H9 (cell line): Measurements from ENCODE around the gene CPM. TPM values are rescaled to one million over a fixed set of nuclear protein-coding genes. Genes with fewer than 3 reads are reported as not detected.

Experiments used
- DNase-seq: peaks from one replicate; pipeline ENCODE4 v3.0.0-alpha.2; 2017
- H2AFZ ChIP-seq: one replicate; pipeline ENCODE4 v1.6.1; 2013; ENCODE audit warnings: mild to moderate bottlenecking, low read length, control low read depth, moderate library complexity
- H2AK5ac ChIP-seq: 2 replicates; pipeline ENCODE4 v1.6.1; 2013; ENCODE audit warnings: low read length, control low read depth, mixed read lengths; ENCODE audit not compliant: insufficient read length
- H2BK120ac ChIP-seq: one replicate; pipeline ENCODE4 v1.6.1; 2013; ENCODE audit warnings: low read depth, mild to moderate bottlenecking, low read length, control low read depth, inconsistent platforms; ENCODE audit not compliant: poor library complexity, severe bottlenecking
- H2BK12ac ChIP-seq: 2 replicates; pipeline ENCODE4 v1.6.1; 2013; ENCODE audit warnings: low read length, control low read depth, mixed read lengths, low read depth; ENCODE audit not compliant: insufficient read length
- H2BK15ac ChIP-seq: 2 replicates; pipeline ENCODE4 v1.6.1; 2013; ENCODE audit warnings: low read depth, low read length, control low read depth
- H2BK20ac ChIP-seq: one replicate; pipeline ENCODE4 v1.6.1; 2013; ENCODE audit warnings: low read depth, mild to moderate bottlenecking, low read length, control low read depth, inconsistent platforms; ENCODE audit not compliant: poor library complexity, severe bottlenecking
- H2BK5ac ChIP-seq: 2 replicates; pipeline ENCODE4 v1.6.1; 2013; ENCODE audit warnings: low read length, control low read depth, mixed read lengths; ENCODE audit not compliant: insufficient read length
- H3K14ac ChIP-seq: 2 replicates; pipeline ENCODE4 v1.6.1; 2013; ENCODE audit warnings: low read length, control low read depth; ENCODE audit not compliant: insufficient read depth
- H3K18ac ChIP-seq: 2 replicates; pipeline ENCODE4 v1.6.1; 2013; ENCODE audit warnings: low read depth, mild to moderate bottlenecking, mixed read lengths, low read length, control low read depth; ENCODE audit not compliant: insufficient read length
- H3K23ac ChIP-seq: 2 replicates; pipeline ENCODE4 v1.6.1; 2013; ENCODE audit warnings: low read length, control low read depth, mixed read lengths, low read depth; ENCODE audit not compliant: insufficient read length
- H3K23me2 ChIP-seq: 2 replicates; pipeline ENCODE4 v1.6.1; 2013; ENCODE audit warnings: low read depth, mild to moderate bottlenecking, mixed read lengths, low read length, control low read depth; ENCODE audit not compliant: insufficient read length, poor library complexity, severe bottlenecking
- H3K27ac ChIP-seq: 2 replicates; pipeline ENCODE4 v1.5.1; 2013; ENCODE audit warnings: low read length, control low read depth, mixed read lengths, low read depth; ENCODE audit not compliant: insufficient read length
- H3K27me3 ChIP-seq: 2 replicates; pipeline ENCODE4 v1.6.1; 2013; ENCODE audit warnings: low read length, control low read depth, inconsistent platforms; ENCODE audit not compliant: insufficient read depth
- H3K4ac ChIP-seq: 2 replicates; pipeline ENCODE4 v1.6.1; 2013; ENCODE audit warnings: low read depth, mild to moderate bottlenecking, control low read depth, inconsistent platforms, low read length, moderate library complexity
- H3K4me1 ChIP-seq: 2 replicates; pipeline ENCODE4 v1.6.1; 2013; ENCODE audit warnings: low read length, control low read depth, inconsistent platforms; ENCODE audit not compliant: insufficient read depth
- H3K4me2 ChIP-seq: 2 replicates; pipeline ENCODE4 v1.6.1; 2013; ENCODE audit warnings: low read length, control low read depth, mixed read lengths; ENCODE audit not compliant: insufficient read length, insufficient read depth
- H3K56ac ChIP-seq: 2 replicates; pipeline ENCODE4 v1.6.1; 2013; ENCODE audit warnings: low read depth, mild to moderate bottlenecking, mixed read lengths, low read length, control low read depth; ENCODE audit not compliant: insufficient read length
- H3K79me1 ChIP-seq: 2 replicates; pipeline ENCODE4 v1.6.1; 2013; ENCODE audit warnings: low read depth, mild to moderate bottlenecking, moderate library complexity, low read length, control low read depth, inconsistent platforms; ENCODE audit not compliant: insufficient read depth, poor library complexity, severe bottlenecking
- H3K79me2 ChIP-seq: 2 replicates; pipeline ENCODE4 v1.6.1; 2013; ENCODE audit warnings: low read length, control low read depth, inconsistent platforms; ENCODE audit not compliant: insufficient read depth
- H3K9ac ChIP-seq: 2 replicates; pipeline ENCODE4 v1.6.1; 2013; ENCODE audit warnings: low read length, control low read depth, mixed read lengths; ENCODE audit not compliant: insufficient read length; ENCODE audit errors: extremely low read depth
- H3K9me3 ChIP-seq: one replicate; pipeline ENCODE4 v1.6.1; 2013; ENCODE audit warnings: low read depth, low read length, inconsistent platforms; ENCODE audit not compliant: control insufficient read depth
- H3T11ph ChIP-seq: one replicate; pipeline ENCODE4 v1.6.1; 2013; ENCODE audit warnings: mild to moderate bottlenecking, low read length, control low read depth, inconsistent platforms
- H4K20me1 ChIP-seq: one replicate; pipeline ENCODE4 v1.6.1; 2013; ENCODE audit not compliant: control insufficient read depth, insufficient read length, insufficient read depth
- H4K5ac ChIP-seq: 2 replicates; pipeline ENCODE4 v1.6.1; 2013; ENCODE audit warnings: low read depth, mild to moderate bottlenecking, mixed read lengths, low read length, control low read depth; ENCODE audit not compliant: insufficient read length
- H4K8ac ChIP-seq: replicated peaks from 2 replicates; pipeline ENCODE4 v1.6.1; 2013; ENCODE audit warnings: low read length, control low read depth, mixed read lengths, low read depth; ENCODE audit not compliant: insufficient read length
- H4K91ac ChIP-seq: 2 replicates; pipeline ENCODE4 v1.6.1; 2013; ENCODE audit warnings: low read depth, mild to moderate bottlenecking, moderate library complexity, mixed read lengths, low read length, control low read depth; ENCODE audit not compliant: insufficient read length
- H3K27ac Mint-ChIP-seq, 3 experiments: 2 replicates in 2 of 3; 3 replicates in 1 of 3; pipeline ENCODE4 v1.8.0; 2020 to 2021; ENCODE audit warnings: mixed read lengths in 3 of 3, mild to moderate bottlenecking in 1 of 3, moderate library complexity in 1 of 3
- H3K27me3 Mint-ChIP-seq: 2 replicates; pipeline ENCODE4 v1.8.0; 2021; ENCODE audit warnings: low read depth, mild to moderate bottlenecking, moderate library complexity, mixed read lengths
- H3K36me3 Mint-ChIP-seq, 3 experiments: 2 replicates in 2 of 3; 3 replicates in 1 of 3; pipeline ENCODE4 v1.8.0; 2020 to 2021; ENCODE audit warnings: low read depth in 3 of 3, mixed read lengths in 3 of 3; ENCODE audit not compliant: insufficient read depth in 1 of 3
- H3K4me1 Mint-ChIP-seq, 2 experiments: 2 replicates each; pipeline ENCODE4 v1.8.0; 2020; ENCODE audit warnings: mixed read lengths in 2 of 2
- H3K4me3 Mint-ChIP-seq, 2 experiments: 2 replicates in 1 of 2; 3 replicates in 1 of 2; pipeline ENCODE4 v1.8.0; 2020 to 2021; ENCODE audit warnings: mild to moderate bottlenecking in 2 of 2, mixed read lengths in 2 of 2, moderate library complexity in 1 of 2
- H3K9me3 Mint-ChIP-seq, 2 experiments: 2 replicates in 1 of 2; 3 replicates in 1 of 2; pipeline ENCODE4 v1.8.0; 2020; ENCODE audit warnings: mild to moderate bottlenecking in 2 of 2, mixed read lengths in 2 of 2, moderate library complexity in 1 of 2
- WGBS: extraction: QIAGEN DNeasy Blood & Tissue Kit; methylation state at CpG from one replicate; pipeline ENCODE4 v1.1.7; 2013; ENCODE audit warnings: missing lambda C conversion rate, low lambda C conversion rate, mixed read lengths; ENCODE audit not compliant: insufficient read length; ENCODE audit errors: extremely low coverage; 5-methylcytosine and 5-hydroxymethylcytosine counted together
- total RNA-seq: library from RNA; stranded (reverse); gene quantifications from 2 replicates; pipeline ENCODE4 v1.2.1, GENCODE V29; 2021
- TF ChIP-seq, protein P1 (sequence below): fragments of 200-600 bp; sonication (generic); conservative IDR thresholded peaks from 3 replicates; pipeline ENCODE4 v1.8.0; 2021; ENCODE audit warnings: antibody characterized with exemption, mild to moderate bottlenecking

Gene CPM
- total RNA-seq, 1 experiment from 2014 or later, result 1.2 TPM

DNA sequence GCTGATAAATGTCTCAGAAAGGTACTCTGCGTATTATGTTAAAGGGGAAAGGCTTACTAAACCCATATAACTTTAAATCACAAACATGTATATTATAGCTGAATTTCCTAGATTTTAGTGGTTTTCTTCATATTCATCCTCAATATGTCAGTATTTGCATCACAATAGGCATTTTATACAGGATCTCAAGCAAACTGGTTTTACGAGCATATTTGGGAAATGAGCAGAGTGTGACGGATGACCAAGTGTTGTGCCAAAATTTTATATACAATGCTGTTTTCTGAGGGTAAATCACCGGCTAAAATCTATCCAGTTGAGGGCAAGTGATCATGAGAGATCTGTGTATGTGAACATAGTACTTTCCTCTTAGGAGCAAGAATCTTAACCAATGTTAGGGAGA lies 8.4 kb downstream of the CPM start:
- Histone ChIP-seq H3K23me2 (no peaks in the 10 kb centered on the region), H4K5ac (no peak overlapping the region), H3K4me1 (no peaks in the 10 kb centered on the region), H3K23ac (no peak overlapping the region), H3K9me3 (no peaks in the 10 kb centered on the region), H3K14ac (no peak overlapping the region), H2AFZ (no peak overlapping the region), H3K9ac (no peak overlapping the region), H4K8ac (no peak overlapping the region), H3T11ph (no peak overlapping the region), H3K18ac (no peak overlapping the region), H2BK5ac (no peak overlapping the region), H2BK12ac (no peak overlapping the region), H3K4me2 (no peak overlapping the region), H3K4ac (no peak overlapping the region), H3K27me3 (no peaks in the 10 kb centered on the region), H2BK15ac (no peak overlapping the region), H2BK20ac (no peak overlapping the region), H2AK5ac (no peak overlapping the region), H3K27ac (no peak overlapping the region), H4K91ac (no peak overlapping the region), H3K79me2 (no peaks in the 10 kb centered on the region), H3K56ac (no peak overlapping the region), H3K79me1 (no peaks in the 10 kb centered on the region), H4K20me1 (no peaks in the 10 kb centered on the region), H2BK120ac (no peak overlapping the region)
- Mint-ChIP-seq H3K4me1 (peaks cover 0 to 4% of the 10 kb centered on the region in 2 experiments; a peak in 1 of 4 replicates), H3K9me3 (no peaks in the 10 kb centered on the region), H3K27me3 (no peaks in the 10 kb centered on the region), H3K4me3 (no peak overlapping the region), H3K27ac (no peak overlapping the region), H3K36me3 (no peaks in the 10 kb centered on the region)
- TF ChIP-seq, protein P1, sequence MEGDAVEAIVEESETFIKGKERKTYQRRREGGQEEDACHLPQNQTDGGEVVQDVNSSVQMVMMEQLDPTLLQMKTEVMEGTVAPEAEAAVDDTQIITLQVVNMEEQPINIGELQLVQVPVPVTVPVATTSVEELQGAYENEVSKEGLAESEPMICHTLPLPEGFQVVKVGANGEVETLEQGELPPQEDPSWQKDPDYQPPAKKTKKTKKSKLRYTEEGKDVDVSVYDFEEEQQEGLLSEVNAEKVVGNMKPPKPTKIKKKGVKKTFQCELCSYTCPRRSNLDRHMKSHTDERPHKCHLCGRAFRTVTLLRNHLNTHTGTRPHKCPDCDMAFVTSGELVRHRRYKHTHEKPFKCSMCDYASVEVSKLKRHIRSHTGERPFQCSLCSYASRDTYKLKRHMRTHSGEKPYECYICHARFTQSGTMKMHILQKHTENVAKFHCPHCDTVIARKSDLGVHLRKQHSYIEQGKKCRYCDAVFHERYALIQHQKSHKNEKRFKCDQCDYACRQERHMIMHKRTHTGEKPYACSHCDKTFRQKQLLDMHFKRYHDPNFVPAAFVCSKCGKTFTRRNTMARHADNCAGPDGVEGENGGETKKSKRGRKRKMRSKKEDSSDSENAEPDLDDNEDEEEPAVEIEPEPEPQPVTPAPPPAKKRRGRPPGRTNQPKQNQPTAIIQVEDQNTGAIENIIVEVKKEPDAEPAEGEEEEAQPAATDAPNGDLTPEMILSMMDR, result no peak
- WGBS, result no CpG with 5 or more reads among the region's 4 CpGs
- no peak for DNase-seq
